GM12801 (cell line): ENCODE measurements around the gene CYP4A11.

ENCODE experiments used
- CTCF ChIP-seq: IDR thresholded peaks from one replicate; pipeline ENCODE4 v1.5.1; 2011; ENCODE audit warnings: control low read depth; ENCODE audit not compliant: insufficient read length; ENCODE audit errors: extremely low read depth

CYP4A11 gene

GRCh38 chr1:46941135-46941694 is at the start of gene CYP4A11:
Gene CYP4A11 (minus strand): TSS chr1:46941476. CDS start chr1:46941433, 43 bp downstream.
- TF ChIP-seq CTCF = no peak

GRCh38 chr1:46983830-46984586 is 42.7 kb upstream of the CYP4A11 start:
- TF ChIP-seq CTCF = no peak

GRCh38 chr1:46983166-46983829 is 42.0 kb upstream of the CYP4A11 start:
- no peak for TF ChIP-seq CTCF

- TF ChIP-seq CTCF = no peak
Observed at GRCh38 chr1:46969014-46969619, 27.8 kb upstream of the CYP4A11 start.

- TF ChIP-seq CTCF = no peak
Observed at GRCh38 chr1:46961066-46961758, 19.9 kb upstream of the CYP4A11 start.

- no peak for TF ChIP-seq CTCF
Observed at GRCh38 chr1:46960250-46960649, 19.0 kb upstream of the CYP4A11 start.
